ENCODE results near the gene LDLRAD2. TPM values are rescaled to one million over a fixed set of nuclear protein-coding genes. Genes with fewer than 3 reads are reported as not detected.
A peak's percentile ranks its signal among the peaks of the same experiment; 100 is the strongest.

The LDLRAD2 gene
- total and polyA plus RNA-seq, 9 of the 15 experiments (the other 6 are each of a cell fraction or from before 2014, with no cell fraction given) = 0.45 to 0.48 TPM; not detected in 7

DNA sequence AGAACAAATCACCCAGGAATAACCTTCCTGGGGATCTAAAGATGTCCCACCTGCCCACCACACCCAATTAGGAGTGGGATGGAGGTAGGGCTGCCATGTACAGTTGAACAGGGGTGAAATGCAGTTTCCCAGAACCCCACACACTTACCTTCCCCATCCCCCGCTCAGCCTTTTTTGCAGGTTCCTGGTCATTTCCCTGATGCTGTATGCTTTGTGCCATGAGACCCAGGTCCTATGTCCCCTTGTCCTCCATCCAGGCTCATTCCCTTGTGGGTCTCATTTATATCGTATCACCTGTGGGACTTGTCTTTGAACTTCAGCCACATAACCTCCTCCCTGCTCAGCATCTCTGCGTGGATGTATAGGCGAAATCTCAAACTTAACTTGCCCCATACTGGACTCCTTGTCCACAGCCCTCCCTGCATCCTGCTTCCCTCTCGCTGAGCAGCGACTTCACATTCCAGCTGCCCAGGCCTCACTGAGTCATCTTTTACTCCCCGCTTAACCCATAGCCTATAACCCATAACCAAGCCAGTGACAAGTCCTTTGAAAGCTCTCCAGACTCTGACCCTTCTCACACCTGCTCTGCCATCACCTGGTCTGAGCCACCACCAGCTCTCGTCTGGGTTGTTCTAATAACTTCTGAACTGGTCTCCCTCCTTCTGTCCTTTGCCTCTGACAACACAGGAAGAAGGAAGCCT, 4.7 kb downstream of the LDLRAD2 start (continued):
- TF ChIP-seq TEAD1 (CRISPR knock-in tag; IDR thresholded peaks at IDR 0.05) = peak in 1 of 2 experiments; percentile 48; a peak in 1 of 4 replicates

DNA sequence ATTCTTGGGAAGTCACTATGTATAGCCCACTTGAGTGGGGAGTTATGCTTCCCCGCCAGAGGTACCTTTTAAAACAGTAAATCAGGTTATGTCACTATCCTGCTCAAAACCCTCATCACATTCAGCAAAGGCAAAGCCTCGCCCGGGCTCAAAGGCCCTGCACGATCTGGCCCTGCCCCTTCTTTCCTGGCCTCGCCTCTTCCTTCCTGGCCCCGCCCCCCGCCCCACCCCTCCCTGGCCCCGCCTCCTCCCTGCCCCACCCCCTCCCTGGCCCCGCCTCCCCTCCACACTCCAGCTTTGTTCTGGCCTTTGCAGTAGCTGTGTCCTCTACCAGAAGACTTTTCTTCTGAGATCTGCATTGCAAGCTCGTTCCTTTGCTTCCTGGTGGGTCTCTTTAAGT, 6.6 kb downstream of the LDLRAD2 start:
- ChIA-PET POLR2A (interaction anchor here (0.5 to 0.7 kb wide), 3 partner anchors 20 to 80 kb away, joined by 3 to 5 read pairs (median 3); no protein-coding TSS in a partner anchor), CTCF (ENCODE audit: low intra/inter-chr PET ratio) (interaction anchor here (0.6 kb wide), 1 partner anchor 14 kb away, joined by 4 read pairs; no protein-coding TSS in a partner anchor)
- H3K27ac ChIP-seq (ENCODE audit: extremely low read depth, low read depth, low read length) = no peak overlapping the region
- no peaks in the 10 kb centered on the region for H3K9me3 ChIP-seq (replicated peaks; ENCODE audit: control insufficient read depth, insufficient read depth, low read depth, low read length)
- ATAC-seq = peak; percentile 83
- H3K9me1 ChIP-seq (ENCODE audit: control insufficient read depth, insufficient read depth, low read length) = peaks cover 3% of the 10 kb centered on the region
- no peak overlapping the region for H3K9ac ChIP-seq (ENCODE audit: insufficient read depth in 1 of 2, low read depth in 2 of 2, low read length in 2 of 2)
- peak overlapping the region; percentile 16 for H3K4me2 ChIP-seq (ENCODE audit: insufficient read depth, low read length)
- H3K4me1 ChIP-seq (replicated peaks in 1 of 2; ENCODE audit: control insufficient read depth in 2 of 2, insufficient read depth in 2 of 2, low read length in 2 of 2) = peaks cover 13 to 45% of the 10 kb centered on the region in 2 experiments
- 8% methylated on average over 2 of the region's 10 CpGs for WGBS (ENCODE audit: insufficient coverage, low coverage, missing lambda C conversion rate)
- in situ Hi-C loops (cut with MboI) = no loop called here
- FAIRE-seq = peak; percentile 65
- no TSS peak for BruUV-seq (replicated peaks)
- no peak overlapping the region for H3K4me3 ChIP-seq
- intact Hi-C loops (cut with micrococcal nuclease) = no loop called here
- peak; percentile 82 to 100 (median 99) for DNase-seq (ENCODE audit: extremely low read depth in 1 of 4, low spot score in 3 of 4)
- H3K79me2 ChIP-seq (ENCODE audit: control insufficient read depth, insufficient read depth, low read length) = no peaks in the 10 kb centered on the region
- H2AFZ ChIP-seq (ENCODE audit: low read depth, low read length) = peak overlapping the region; percentile 81
- no peaks in the 10 kb centered on the region for H3K27me3 ChIP-seq (ENCODE audit: control insufficient read depth in 2 of 2, insufficient read depth in 2 of 2, low read length in 2 of 2)
- no peaks in the 10 kb centered on the region for H4K20me1 ChIP-seq (replicated peaks; ENCODE audit: control insufficient read depth, insufficient read depth, low read length)
- peaks cover 16% of the 10 kb centered on the region; the same call in 1 of the 3 replicates for H3K36me3 ChIP-seq (ENCODE audit: control insufficient read depth, insufficient read depth, low read length)
- TF ChIP-seq MEIS2 (IDR thresholded peaks at IDR 0.05; ENCODE audit: partially characterized antibody) (peak; percentile 19), PRPF4 (IDR thresholded peaks at IDR 0.05; ENCODE audit: insufficient read depth, low read depth, low read length, poor library complexity, severe bottlenecking) (no peak), ZNF57 (CRISPR knock-in tag; IDR thresholded peaks at IDR 0.05) (no peak), SP1 (CRISPR knock-in tag; IDR thresholded peaks at IDR 0.05) (0 out of 2 replicates have a peak, but pooled peaks have one; percentile 3)
- TF ChIP-seq, protein P1, sequence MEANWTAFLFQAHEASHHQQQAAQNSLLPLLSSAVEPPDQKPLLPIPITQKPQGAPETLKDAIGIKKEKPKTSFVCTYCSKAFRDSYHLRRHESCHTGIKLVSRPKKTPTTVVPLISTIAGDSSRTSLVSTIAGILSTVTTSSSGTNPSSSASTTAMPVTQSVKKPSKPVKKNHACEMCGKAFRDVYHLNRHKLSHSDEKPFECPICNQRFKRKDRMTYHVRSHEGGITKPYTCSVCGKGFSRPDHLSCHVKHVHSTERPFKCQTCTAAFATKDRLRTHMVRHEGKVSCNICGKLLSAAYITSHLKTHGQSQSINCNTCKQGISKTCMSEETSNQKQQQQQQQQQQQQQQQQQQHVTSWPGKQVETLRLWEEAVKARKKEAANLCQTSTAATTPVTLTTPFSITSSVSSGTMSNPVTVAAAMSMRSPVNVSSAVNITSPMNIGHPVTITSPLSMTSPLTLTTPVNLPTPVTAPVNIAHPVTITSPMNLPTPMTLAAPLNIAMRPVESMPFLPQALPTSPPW (CRISPR knock-in tag; IDR thresholded peaks at IDR 0.05) = peak; percentile 46

Measured in K562 (cell line).